Upper lobe of left lung (tissue), 4 donors: Measurements from ENCODE around the gene NME9.

Experiments
- CTCF ChIP-seq, 6 experiments: fragments of 450-650 bp in 4 of 6; fragments of 200-600 bp in 2 of 6; sonication (generic) in 2 of 6; IDR thresholded peaks; one replicate each; pipeline ENCODE4 v1.5.1; 2016 to 2019; ENCODE audit warnings: antibody characterized with exemption in 6 of 6
- POLR2A ChIP-seq, 4 donors: fragments of 450-650 bp; IDR thresholded peaks; one replicate each; pipeline ENCODE4 v1.5.1; 2016 to 2017; ENCODE audit warnings: antibody characterized with exemption in 4 of 4, mild to moderate bottlenecking in 2 of 4

GRCh38 chr3:138303474-138303873, 26.2 kb downstream of the NME9 start:
- TF ChIP-seq POLR2A (IDR thresholded peaks at IDR 0.05): no peak
- TF ChIP-seq CTCF (IDR thresholded peaks at IDR 0.05): no peak
